Activated naive CD8-positive, alpha-beta T cell treated with anti-CD3 and anti-CD28 coated beads, Interleukin-2, amount 10 ng/mL, durations not matched to agents 7 days and 5 days (primary cell): ENCODE results near the gene CCP110. TPM values are rescaled to one million over a fixed set of nuclear protein-coding genes. Genes with fewer than 3 reads are reported as not detected.

Experiments
- ATAC-seq: fragments of 150-1000 bp; cut with Tn5 transposase; one replicate; pipeline ENCODE4 v1.10.0; 2021; ENCODE audit warnings: low read depth, moderate library complexity
- POLR2A ChIA-PET: fragments of 350-600 bp; sonication (Branson Sonifier 250); formaldehyde crosslinking; loops from one replicate; lab custom pipeline; 2021; ENCODE audit warnings: antibody characterized with exemption; lab: Charles Lee
- DNase-seq: peaks from one replicate; pipeline ENCODE4 v3.0.0; 2021
- H3K27ac Mint-ChIP-seq: one replicate; pipeline ENCODE4 v1.8.0; 2022; ENCODE audit warnings: mild to moderate bottlenecking, mixed read lengths
- H3K27me3 Mint-ChIP-seq: one replicate; pipeline ENCODE4 v1.8.0; 2022; ENCODE audit warnings: mild to moderate bottlenecking, moderate library complexity, mixed read lengths
- H3K36me3 Mint-ChIP-seq: one replicate; pipeline ENCODE4 v1.8.0; 2021; ENCODE audit warnings: mild to moderate bottlenecking, mixed read lengths
- H3K4me1 Mint-ChIP-seq: one replicate; pipeline ENCODE4 v1.8.0; 2021; ENCODE audit warnings: mixed read lengths
- H3K4me3 Mint-ChIP-seq: one replicate; pipeline ENCODE4 v1.8.0; 2022; ENCODE audit warnings: mild to moderate bottlenecking, moderate library complexity, mixed read lengths
- H3K9me3 Mint-ChIP-seq: one replicate; pipeline ENCODE4 v1.8.0; 2021; ENCODE audit warnings: mixed read lengths
- total RNA-seq, 2 experiments: library from RNA; stranded (reverse); gene quantifications; one replicate each; pipeline ENCODE4 v1.2.3, GENCODE V29; 2021

Gene CCP110
- 10 to 100 TPM; 35.2 to 38.1 TPM for total RNA-seq

- Mint-ChIP-seq H3K36me3 (peaks cover 8% of the 10 kb centered on the region), H3K4me3 (peak within 1 kb of the TSS; percentile 99), H3K9me3 (no peaks in the 10 kb centered on the region), H3K27me3 (no peaks in the 10 kb centered on the region), H3K4me1 (peaks cover 34% of the 10 kb centered on the region), H3K27ac (peak within 1 kb of the TSS; percentile 97)
- POLR2A ChIA-PET: interaction anchor here (0.6 to 3.8 kb wide), 11 partner anchors 9 to 733 kb away, joined by 3 to 48 read pairs (median 5); partner anchors contain the start of genes ARL6IP1, IQCK, KNOP1 and RPS15A
- ATAC-seq (peak; percentile 81), DNase-seq (peak; percentile 92)
These were observed at the start of gene CCP110 for GRCh38 chr16:19523559-19524355. Gene CCP110, plus strand, starts transcription at chr16:19523942. Its CDS starts 3,940 bp downstream, at chr16:19527882.

GRCh38 chr16:19474617-19475016 is 49.1 kb upstream of the CCP110 start:
- Mint-ChIP-seq H3K9me3 (no peaks in the 10 kb centered on the region), H3K27me3 (no peaks in the 10 kb centered on the region), H3K4me3 (no peak overlapping the region), H3K4me1 (no peaks in the 10 kb centered on the region), H3K36me3 (no peaks in the 10 kb centered on the region), H3K27ac (no peak overlapping the region)
- DNase-seq: no peak
- POLR2A ChIA-PET: no interaction called here
- no peak for ATAC-seq

DNA sequence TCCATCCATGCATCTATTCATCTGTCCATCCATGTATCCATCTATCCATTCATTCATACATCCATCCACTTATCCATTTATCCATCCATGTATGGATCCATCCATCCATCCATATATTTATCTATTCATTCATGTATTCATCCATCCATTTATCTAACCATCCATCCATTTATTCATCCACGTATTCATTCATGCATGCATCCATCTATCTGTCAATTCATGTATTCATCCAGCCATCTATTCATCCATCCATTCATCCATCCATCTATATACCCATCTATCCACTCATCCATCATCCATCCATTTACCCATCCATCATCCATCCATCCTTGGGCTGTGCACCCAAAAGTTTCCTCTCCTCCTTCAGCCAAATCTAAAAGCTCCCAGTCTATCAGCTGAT is 45.2 kb upstream of the CCP110 start:
- no peaks in the 10 kb centered on the region for H3K4me1 Mint-ChIP-seq
- DNase-seq (no peak), ATAC-seq (no peak)
- H3K36me3 Mint-ChIP-seq: no peaks in the 10 kb centered on the region
- no peak overlapping the region for H3K4me3 Mint-ChIP-seq
- POLR2A ChIA-PET: no interaction called here
- no peaks in the 10 kb centered on the region for H3K27me3 Mint-ChIP-seq
- no peaks in the 10 kb centered on the region for H3K9me3 Mint-ChIP-seq
- H3K27ac Mint-ChIP-seq: no peak overlapping the region

DNA sequence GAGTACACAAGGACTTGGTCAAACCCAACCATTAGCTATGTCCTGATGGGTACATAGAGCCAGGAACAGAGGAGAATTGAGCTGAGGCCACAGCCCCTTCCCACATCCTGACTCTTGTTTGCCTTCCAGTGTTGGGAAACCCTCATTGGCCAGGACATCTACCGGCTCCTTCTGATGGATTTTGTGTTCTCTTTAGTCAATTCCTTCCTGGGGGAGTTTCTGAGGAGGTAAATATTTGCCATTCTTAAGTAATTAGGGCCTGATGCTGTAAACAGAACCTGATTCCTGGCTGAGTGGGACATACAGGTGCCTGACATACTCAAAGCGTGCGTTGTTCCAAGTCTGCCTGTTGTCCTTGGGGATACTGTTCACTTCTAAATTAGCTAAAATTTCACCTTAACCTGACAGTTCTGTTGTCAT is 44.4 kb upstream of the CCP110 start:
- ATAC-seq: no peak
- H3K9me3 Mint-ChIP-seq: no peaks in the 10 kb centered on the region
- no peak overlapping the region for H3K27ac Mint-ChIP-seq
- no peaks in the 10 kb centered on the region for H3K36me3 Mint-ChIP-seq
- DNase-seq: no peak
- POLR2A ChIA-PET: no interaction called here
- H3K27me3 Mint-ChIP-seq: no peaks in the 10 kb centered on the region
- no peak overlapping the region for H3K4me3 Mint-ChIP-seq
- no peaks in the 10 kb centered on the region for H3K4me1 Mint-ChIP-seq

- ATAC-seq (no peak), DNase-seq (no peak)
- Mint-ChIP-seq H3K9me3 (no peaks in the 10 kb centered on the region), H3K4me3 (no peak overlapping the region), H3K36me3 (no peaks in the 10 kb centered on the region), H3K27me3 (no peaks in the 10 kb centered on the region), H3K27ac (no peak overlapping the region), H3K4me1 (no peaks in the 10 kb centered on the region)
- POLR2A ChIA-PET: no interaction called here
These were observed 42.4 kb upstream of the CCP110 start for GRCh38 chr16:19481296-19481695.

DNA sequence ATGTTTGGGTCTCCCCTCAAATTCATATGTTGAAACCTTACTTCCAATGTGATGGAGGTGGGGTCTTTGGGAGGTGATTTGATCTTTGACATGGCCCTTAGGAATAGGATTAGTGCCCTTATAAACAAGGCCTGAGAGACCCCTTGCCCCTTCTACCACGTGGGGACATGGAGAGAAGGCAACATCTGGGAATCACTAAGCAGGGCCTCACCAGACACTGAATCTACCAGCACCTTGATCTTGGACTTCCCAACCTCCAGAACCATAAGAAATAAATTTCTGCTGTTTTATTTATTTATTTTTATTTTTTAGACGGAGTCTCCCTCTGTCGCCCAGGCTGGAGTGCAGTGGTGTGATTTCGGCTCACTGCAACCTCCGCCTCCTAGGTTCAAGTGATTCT is 42.0 kb upstream of the CCP110 start:
- H3K4me3 Mint-ChIP-seq: no peak overlapping the region
- H3K4me1 Mint-ChIP-seq: no peaks in the 10 kb centered on the region
- POLR2A ChIA-PET: no interaction called here
- no peaks in the 10 kb centered on the region for H3K9me3 Mint-ChIP-seq
- no peak overlapping the region for H3K27ac Mint-ChIP-seq
- H3K27me3 Mint-ChIP-seq: no peaks in the 10 kb centered on the region
- no peak for DNase-seq
- no peak for ATAC-seq
- H3K36me3 Mint-ChIP-seq: no peaks in the 10 kb centered on the region

GRCh38 chr16:19482291-19482690 is 41.5 kb upstream of the CCP110 start:
- Mint-ChIP-seq H3K27ac (no peak overlapping the region), H3K9me3 (no peaks in the 10 kb centered on the region), H3K27me3 (no peaks in the 10 kb centered on the region), H3K4me1 (no peaks in the 10 kb centered on the region), H3K36me3 (no peaks in the 10 kb centered on the region), H3K4me3 (no peak overlapping the region)
- DNase-seq: no peak
- POLR2A ChIA-PET: no interaction called here
- no peak for ATAC-seq

DNA sequence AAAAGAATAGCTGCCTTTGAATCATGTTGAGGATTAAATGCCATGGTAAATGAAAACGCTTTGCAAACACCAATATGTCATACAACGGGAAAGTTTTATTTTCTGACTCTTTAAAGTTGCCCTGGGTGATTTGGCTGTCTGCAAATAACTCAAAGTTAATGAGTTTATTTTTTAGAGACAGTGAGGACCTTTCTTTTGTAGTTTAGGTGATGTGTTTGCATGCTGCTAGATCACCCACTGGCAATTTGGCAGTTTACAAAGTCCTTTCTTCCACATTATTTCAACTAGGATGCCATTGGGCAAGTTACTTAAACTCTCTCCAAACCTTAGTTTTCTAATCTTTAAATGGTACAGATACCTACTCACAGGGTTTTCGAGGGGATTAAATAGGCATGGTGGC is 39.6 kb upstream of the CCP110 start:
- POLR2A ChIA-PET: no interaction called here
- peaks cover 2% of the 10 kb centered on the region for H3K27me3 Mint-ChIP-seq

DNA sequence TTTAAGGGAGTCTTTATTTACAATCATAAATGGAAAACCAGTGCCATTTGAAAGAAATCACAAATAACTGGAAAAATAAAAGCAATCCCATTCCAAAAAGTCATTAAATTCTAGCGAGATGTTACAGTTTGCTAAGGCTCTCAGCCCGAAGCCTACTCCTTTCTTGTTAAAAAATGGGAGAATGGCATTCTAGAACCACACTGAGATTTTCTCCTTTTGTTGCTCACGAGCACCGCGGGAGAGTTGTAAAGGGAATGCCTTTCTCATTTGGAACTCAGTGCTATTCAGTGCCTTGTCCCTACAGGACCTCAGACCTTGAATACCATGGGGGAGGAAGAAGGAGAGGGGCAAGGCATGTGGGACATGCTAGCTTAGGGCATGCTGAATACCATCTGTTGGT is 38.1 kb upstream of the CCP110 start:
- Mint-ChIP-seq H3K4me3 (no peak overlapping the region), H3K9me3 (peaks cover 1% of the 10 kb centered on the region), H3K27me3 (peaks cover 4% of the 10 kb centered on the region), H3K4me1 (peaks cover 1% of the 10 kb centered on the region), H3K27ac (no peak overlapping the region), H3K36me3 (no peaks in the 10 kb centered on the region)
- POLR2A ChIA-PET: no interaction called here
- ATAC-seq (no peak), DNase-seq (no peak)

More for the DNA sequence above, 39.6 kb upstream of the CCP110 start:
- ATAC-seq (no peak), DNase-seq (no peak)
- Mint-ChIP-seq H3K9me3 (no peaks in the 10 kb centered on the region), H3K4me3 (no peak overlapping the region), H3K4me1 (peaks cover 1% of the 10 kb centered on the region), H3K36me3 (no peaks in the 10 kb centered on the region), H3K27ac (no peak overlapping the region)

GRCh38 chr16:19486051-19486450 is 37.7 kb upstream of the CCP110 start:
- Mint-ChIP-seq H3K4me1 (peaks cover 1% of the 10 kb centered on the region), H3K4me3 (no peak overlapping the region), H3K36me3 (peaks cover 1% of the 10 kb centered on the region), H3K27me3 (peaks cover 7% of the 10 kb centered on the region), H3K9me3 (peaks cover 1% of the 10 kb centered on the region), H3K27ac (no peak overlapping the region)
- ATAC-seq (no peak), DNase-seq (no peak)
- POLR2A ChIA-PET: no interaction called here

- Mint-ChIP-seq H3K4me3 (no peak overlapping the region), H3K4me1 (peaks cover 1% of the 10 kb centered on the region), H3K9me3 (peaks cover 1% of the 10 kb centered on the region), H3K27me3 (peaks cover 7% of the 10 kb centered on the region), H3K36me3 (peaks cover 1% of the 10 kb centered on the region), H3K27ac (no peak overlapping the region)
- DNase-seq (no peak), ATAC-seq (no peak)
- POLR2A ChIA-PET: no interaction called here
These were observed 36.9 kb upstream of the CCP110 start for GRCh38 chr16:19486750-19487325.

DNA sequence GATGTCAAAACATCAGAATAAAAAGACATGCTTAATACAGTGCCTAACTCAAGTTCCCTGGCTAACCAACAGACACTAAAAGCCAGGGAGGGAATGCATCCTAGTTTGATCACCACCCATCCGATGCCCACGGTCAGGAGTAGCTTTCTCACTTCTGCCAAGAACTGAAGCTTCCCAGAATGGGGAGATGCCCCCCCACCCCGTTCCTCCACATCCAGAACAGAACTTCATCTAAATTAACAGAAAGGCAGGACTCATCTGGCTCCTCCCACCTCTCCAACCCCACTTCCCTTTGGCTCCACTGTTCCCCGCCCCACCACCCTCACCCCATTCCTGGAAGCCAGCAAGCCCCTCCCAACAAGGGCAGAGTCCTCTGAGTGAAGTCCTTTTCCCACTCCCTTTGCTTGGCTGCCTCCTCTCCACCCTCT is 35.5 kb upstream of the CCP110 start:
- no peak overlapping the region for H3K27ac Mint-ChIP-seq

GRCh38 chr16:19490619-19491018 is 33.1 kb upstream of the CCP110 start:
- peaks cover 9% of the 10 kb centered on the region for H3K27me3 Mint-ChIP-seq
- peaks cover 13% of the 10 kb centered on the region for H3K4me1 Mint-ChIP-seq
- H3K27ac Mint-ChIP-seq: no peak overlapping the region
- POLR2A ChIA-PET: interaction anchor here (0.7 kb wide), 1 partner anchor 13 kb away, joined by 3 read pairs; no protein-coding TSS in a partner anchor
- no peak for ATAC-seq
- peaks cover 1% of the 10 kb centered on the region for H3K36me3 Mint-ChIP-seq
- H3K4me3 Mint-ChIP-seq: no peak overlapping the region
- no peak for DNase-seq
- H3K9me3 Mint-ChIP-seq: peaks cover 1% of the 10 kb centered on the region

More for the DNA sequence above, 35.5 kb upstream of the CCP110 start:
- POLR2A ChIA-PET: no interaction called here
- Mint-ChIP-seq H3K4me1 (peaks cover 1% of the 10 kb centered on the region), H3K4me3 (no peak overlapping the region), H3K9me3 (peaks cover 1% of the 10 kb centered on the region), H3K36me3 (peaks cover 1% of the 10 kb centered on the region), H3K27me3 (peaks cover 7% of the 10 kb centered on the region)
- no peak for ATAC-seq
- no peak for DNase-seq

- POLR2A ChIA-PET: no interaction called here
- DNase-seq: no peak
- no peak overlapping the region for H3K4me3 Mint-ChIP-seq
- peaks cover 2% of the 10 kb centered on the region for H3K27me3 Mint-ChIP-seq
- no peaks in the 10 kb centered on the region for H3K9me3 Mint-ChIP-seq
- H3K27ac Mint-ChIP-seq: no peak overlapping the region
- ATAC-seq: no peak
- H3K4me1 Mint-ChIP-seq: peaks cover 11% of the 10 kb centered on the region
- H3K36me3 Mint-ChIP-seq: peaks cover 3% of the 10 kb centered on the region
These were observed 26.6 kb upstream of the CCP110 start for GRCh38 chr16:19497176-19497575.
